MCF 10A (cell line): Measurements from ENCODE around the gene DMKN. TPM values are rescaled to one million over a fixed set of nuclear protein-coding genes. Genes with fewer than 3 reads are reported as not detected.

ENCODE experiments used
- BruUV-seq: library from RNA; stranded (reverse); fragments of 400-500 nt; replicated peaks from 2 replicates; lab custom pipeline; 2021; lab: Mats Ljungman, UMichigan
- CTCF ChIA-PET: fragments of 300-600 bp; sonication (Branson Sonifier 250); formaldehyde crosslinking; extraction: SDS; loops from one replicate; lab custom pipeline; 2021; ENCODE audit warnings: antibody characterized with exemption, inconsistent platforms; lab: Yijun Ruan, JAX
- POLR2A ChIA-PET: fragments of 300-600, 350-650 bp; sonication (Branson Sonifier 250); formaldehyde crosslinking; extraction: SDS; loops from one replicate; lab custom pipeline; 2020; ENCODE audit warnings: antibody characterized with exemption, inconsistent platforms; lab: Yijun Ruan, JAX
- DNase-seq: peaks from one replicate; pipeline ENCODE4 v3.0.0-alpha.2; 2018; ENCODE audit not compliant: unreplicated experiment
- H3K27ac Mint-ChIP-seq: one replicate; pipeline ENCODE4 v1.8.0; 2022; ENCODE audit warnings: mild to moderate bottlenecking, low read depth, mixed read lengths; ENCODE audit not compliant: unreplicated experiment
- H3K27me3 Mint-ChIP-seq: one replicate; pipeline ENCODE4 v1.8.0; 2022; ENCODE audit warnings: mixed read lengths; ENCODE audit not compliant: insufficient read depth, unreplicated experiment
- H3K36me3 Mint-ChIP-seq: one replicate; pipeline ENCODE4 v1.8.0; 2022; ENCODE audit warnings: mild to moderate bottlenecking, moderate library complexity, mixed read lengths; ENCODE audit not compliant: insufficient read depth, unreplicated experiment
- H3K4me1 Mint-ChIP-seq: one replicate; pipeline ENCODE4 v1.8.0; 2022; ENCODE audit warnings: mixed read lengths; ENCODE audit not compliant: insufficient read depth, unreplicated experiment
- H3K4me3 Mint-ChIP-seq: one replicate; pipeline ENCODE4 v1.8.0; 2022; ENCODE audit warnings: mild to moderate bottlenecking, moderate library complexity, mixed read lengths; ENCODE audit not compliant: unreplicated experiment
- H3K9me3 Mint-ChIP-seq: one replicate; pipeline ENCODE4 v1.8.0; 2022; ENCODE audit warnings: mixed read lengths; ENCODE audit not compliant: unreplicated experiment
- CTCF ChIP-seq: fragments of 200-600 bp; IDR thresholded peaks from one replicate; pipeline ENCODE4 v1.8.0; 2022; ENCODE audit warnings: antibody characterized with exemption, mild to moderate bottlenecking; ENCODE audit not compliant: unreplicated experiment
- intact Hi-C: fragments of 100-400 bp; cut with micrococcal nuclease; formaldehyde crosslinking; loops from 2 replicates; pipeline ENCODE4 v1.14.1; 2022
- total RNA-seq: library from RNA; stranded (reverse); gene quantifications from 2 replicates; pipeline ENCODE4 v1.2.3, GENCODE V29; 2022

DMKN gene
- total RNA-seq, 1 experiment from 2014 or later = 90.7 TPM

GRCh38 chr19:35556025-35556590, 42.7 kb upstream of the DMKN start:
- Mint-ChIP-seq H3K4me3 (no peak overlapping the region), H3K4me1 (no peaks in the 10 kb centered on the region), H3K9me3 (no peaks in the 10 kb centered on the region), H3K27me3 (peaks cover 18% of the 10 kb centered on the region), H3K27ac (no peak overlapping the region), H3K36me3 (no peaks in the 10 kb centered on the region)
- intact Hi-C loops = no loop called here
- DNase-seq = no peak
- POLR2A ChIA-PET = interaction anchor here (0.9 to 1.1 kb wide), 3 partner anchors 9 to 118 kb away, joined by 3 read pairs; no protein-coding TSS in a partner anchor
- CTCF ChIA-PET = interaction anchor here (0.7 to 1.4 kb wide), 3 partner anchors 8 to 170 kb away, joined by 3 read pairs; no protein-coding TSS in a partner anchor
- no peak for TF ChIP-seq CTCF
- no TSS peak for BruUV-seq

GRCh38 chr19:35555301-35556005, 42.0 kb upstream of the DMKN start:
- no peak for TF ChIP-seq CTCF

GRCh38 chr19:35554076-35554475, 40.6 kb upstream of the DMKN start:
- TF ChIP-seq CTCF = no peak
- Mint-ChIP-seq H3K4me3 (no peak overlapping the region), H3K4me1 (peaks cover 5% of the 10 kb centered on the region), H3K27me3 (no peaks in the 10 kb centered on the region), H3K36me3 (no peaks in the 10 kb centered on the region), H3K27ac (no peak overlapping the region), H3K9me3 (no peaks in the 10 kb centered on the region)
- CTCF ChIA-PET = interaction anchor here (0.5 kb wide), 1 partner anchor 47 kb away, joined by 4 read pairs; no protein-coding TSS in a partner anchor
- no TSS peak for BruUV-seq
- no peak for DNase-seq
- intact Hi-C loops = no loop called here
- POLR2A ChIA-PET = no interaction called here

More at GRCh38 chr19:35555301-35556005, 42.0 kb upstream of the DMKN start:
- POLR2A ChIA-PET = interaction anchor here (0.9 to 1.1 kb wide), 3 partner anchors 9 to 119 kb away, joined by 3 read pairs; no protein-coding TSS in a partner anchor
- DNase-seq = peak; percentile 41
- Mint-ChIP-seq H3K27me3 (peaks cover 11% of the 10 kb centered on the region), H3K36me3 (no peaks in the 10 kb centered on the region), H3K4me3 (no peak overlapping the region), H3K27ac (no peak overlapping the region), H3K4me1 (no peaks in the 10 kb centered on the region), H3K9me3 (no peaks in the 10 kb centered on the region)
- BruUV-seq = no TSS peak
- intact Hi-C loops = no loop called here
- CTCF ChIA-PET = interaction anchor here (0.7 to 1.3 kb wide), 2 partner anchors 13 to 171 kb away, joined by 3 read pairs; no protein-coding TSS in a partner anchor

- Mint-ChIP-seq H3K4me1 (peaks cover 10% of the 10 kb centered on the region), H3K9me3 (no peaks in the 10 kb centered on the region), H3K27ac (no peak overlapping the region), H3K4me3 (no peak overlapping the region), H3K27me3 (no peaks in the 10 kb centered on the region), H3K36me3 (no peaks in the 10 kb centered on the region)
- POLR2A ChIA-PET = no interaction called here
- intact Hi-C loops = no loop called here
- no peak for TF ChIP-seq CTCF
- CTCF ChIA-PET = no interaction called here
- DNase-seq = no peak
- no TSS peak for BruUV-seq
These were observed 40.0 kb upstream of the DMKN start for GRCh38 chr19:35553385-35554000.
